IPS-18a (cell line): ENCODE measurements around the gene MTHFD1L.

Experiments used
- H3K27ac ChIP-seq: one replicate; pipeline ENCODE4 v1.5.1; 2013; ENCODE audit warnings: low read length
- H3K27me3 ChIP-seq: one replicate; pipeline ENCODE4 v1.6.1; 2013; ENCODE audit warnings: mild to moderate bottlenecking, low read length; ENCODE audit not compliant: control insufficient read depth, insufficient read depth
- H3K36me3 ChIP-seq: one replicate; pipeline ENCODE4 v1.6.1; 2013; ENCODE audit warnings: low read depth, low read length; ENCODE audit not compliant: control insufficient read depth
- H3K4me1 ChIP-seq: one replicate; pipeline ENCODE4 v1.6.1; 2013; ENCODE audit warnings: low read depth, low read length; ENCODE audit not compliant: control insufficient read depth
- H3K4me3 ChIP-seq: one replicate; pipeline ENCODE4 v1.5.1; 2013; ENCODE audit warnings: low read length
- H3K9ac ChIP-seq: one replicate; pipeline ENCODE4 v1.6.1; 2013; ENCODE audit warnings: mild to moderate bottlenecking, low read length, moderate library complexity
- H3K9me3 ChIP-seq: one replicate; pipeline ENCODE4 v1.6.1; 2013; ENCODE audit warnings: low read depth, low read length; ENCODE audit not compliant: control insufficient read depth

Gene MTHFD1L

GRCh38 chr6:151100326-151100725 lies 234.8 kb downstream of the MTHFD1L start:
- H3K9ac ChIP-seq = no peak overlapping the region

DNA sequence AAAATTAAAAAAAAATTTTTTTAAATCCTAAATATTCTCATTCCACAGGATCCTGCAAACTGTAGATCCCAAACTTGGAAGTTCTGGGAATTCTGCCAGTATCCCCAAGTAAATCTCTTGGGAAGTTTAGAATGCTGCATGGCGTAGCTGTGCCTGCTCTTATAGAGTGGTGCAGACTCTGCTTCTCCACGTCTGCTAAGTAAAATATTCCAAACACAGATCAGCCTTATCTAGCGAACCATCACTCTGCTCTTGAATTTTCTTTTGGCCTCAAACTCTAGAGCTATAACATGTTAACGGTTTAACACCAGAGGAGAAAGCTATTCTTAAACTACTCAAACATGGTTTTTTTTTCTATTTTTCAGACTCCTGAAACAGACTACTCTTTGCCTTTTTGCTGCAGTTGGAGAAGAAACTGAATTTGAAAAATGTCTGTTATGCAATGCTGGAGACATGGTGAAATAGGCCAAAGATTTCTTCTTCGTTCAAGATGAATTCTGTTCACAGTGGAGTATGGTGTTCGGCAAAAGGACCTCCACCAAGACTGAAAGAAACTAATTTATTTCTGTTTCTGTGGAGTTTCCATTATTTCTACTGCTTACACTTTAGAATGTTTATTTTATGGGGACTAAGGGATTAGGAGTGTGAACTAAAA lies 235.8 kb downstream of the MTHFD1L start:
- no peak overlapping the region for H3K9ac ChIP-seq
- no peak overlapping the region for H3K4me3 ChIP-seq
- H3K4me1 ChIP-seq = peaks cover 5% of the 10 kb centered on the region
- no peaks in the 10 kb centered on the region for H3K27me3 ChIP-seq
- no peaks in the 10 kb centered on the region for H3K9me3 ChIP-seq
- no peak overlapping the region for H3K27ac ChIP-seq
- peaks cover 13% of the 10 kb centered on the region for H3K36me3 ChIP-seq

More at GRCh38 chr6:151100326-151100725, 234.8 kb downstream of the MTHFD1L start:
- H3K36me3 ChIP-seq = peaks cover 13% of the 10 kb centered on the region
- no peak overlapping the region for H3K27ac ChIP-seq
- H3K4me3 ChIP-seq = no peak overlapping the region
- H3K4me1 ChIP-seq = peaks cover 5% of the 10 kb centered on the region
- H3K27me3 ChIP-seq = no peaks in the 10 kb centered on the region
- H3K9me3 ChIP-seq = no peaks in the 10 kb centered on the region

DNA sequence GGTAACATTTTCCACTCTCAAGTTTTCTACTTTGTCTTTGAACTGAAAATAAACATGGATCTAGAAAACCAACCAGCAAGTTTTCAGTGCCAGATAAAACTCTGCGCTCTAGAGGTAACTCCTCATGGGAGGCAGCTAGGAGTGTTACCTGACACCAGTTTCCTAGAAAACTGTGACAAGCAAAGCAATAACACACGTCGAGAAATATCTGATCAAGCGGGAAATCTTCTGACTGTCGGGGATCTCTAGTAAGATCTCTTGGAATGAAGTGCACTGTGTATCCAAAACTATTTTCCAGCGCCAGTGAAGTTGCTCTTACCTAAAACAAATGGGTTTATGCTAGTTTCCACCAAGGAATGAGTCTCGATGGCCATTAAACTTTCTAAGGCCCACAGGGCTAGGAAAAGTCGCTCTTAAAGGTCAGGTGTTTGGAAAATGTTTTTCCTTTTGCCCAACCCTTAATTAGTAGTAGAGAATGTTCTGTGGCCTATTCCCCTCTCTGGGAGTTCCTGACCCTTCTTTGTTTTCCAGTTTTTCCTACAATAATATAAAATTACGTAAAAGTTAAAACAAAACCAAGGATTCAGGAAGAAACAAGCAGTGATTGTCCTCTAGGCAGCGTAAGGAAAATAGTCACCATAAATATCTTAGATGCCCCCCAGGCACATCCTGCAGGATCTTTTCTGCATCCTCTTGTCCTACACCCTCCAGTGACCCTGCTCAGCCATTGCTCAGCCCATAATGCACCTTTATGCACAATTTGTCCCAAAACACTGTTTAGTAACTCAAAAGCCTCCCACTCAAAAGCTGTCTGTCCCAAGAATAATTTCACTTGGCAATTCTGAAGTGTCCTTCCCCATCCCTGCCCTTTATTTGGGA lies 236.6 kb downstream of the MTHFD1L start:
- Histone ChIP-seq H3K36me3 (peaks cover 11% of the 10 kb centered on the region), H3K4me3 (no peak overlapping the region), H3K4me1 (peaks cover 5% of the 10 kb centered on the region), H3K9ac (no peak overlapping the region), H3K9me3 (no peaks in the 10 kb centered on the region), H3K27ac (no peak overlapping the region), H3K27me3 (no peaks in the 10 kb centered on the region)

DNA sequence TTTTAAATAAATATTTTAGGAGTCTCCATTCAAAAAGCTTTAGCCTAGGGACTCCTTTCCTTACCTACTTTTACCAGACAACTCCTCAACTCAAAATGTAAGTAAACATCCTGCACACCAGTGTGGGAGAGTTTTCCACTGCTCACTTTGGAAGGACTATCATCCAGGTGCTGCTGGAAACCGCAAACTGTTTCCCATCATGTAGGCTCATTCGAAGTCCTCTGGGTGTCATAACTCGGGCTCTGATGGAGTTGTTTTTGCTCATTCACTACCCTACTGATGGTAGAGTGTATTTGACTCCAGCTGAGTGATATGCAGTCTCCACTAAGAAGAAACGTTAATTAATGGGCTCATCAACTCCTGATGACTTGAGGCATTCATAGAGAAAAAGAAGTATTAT lies 237.8 kb downstream of the MTHFD1L start:
- Histone ChIP-seq H3K9ac (no peak overlapping the region), H3K27ac (no peak overlapping the region), H3K27me3 (no peaks in the 10 kb centered on the region), H3K4me1 (peaks cover 5% of the 10 kb centered on the region), H3K9me3 (no peaks in the 10 kb centered on the region), H3K36me3 (peaks cover 8% of the 10 kb centered on the region), H3K4me3 (no peak overlapping the region)

DNA sequence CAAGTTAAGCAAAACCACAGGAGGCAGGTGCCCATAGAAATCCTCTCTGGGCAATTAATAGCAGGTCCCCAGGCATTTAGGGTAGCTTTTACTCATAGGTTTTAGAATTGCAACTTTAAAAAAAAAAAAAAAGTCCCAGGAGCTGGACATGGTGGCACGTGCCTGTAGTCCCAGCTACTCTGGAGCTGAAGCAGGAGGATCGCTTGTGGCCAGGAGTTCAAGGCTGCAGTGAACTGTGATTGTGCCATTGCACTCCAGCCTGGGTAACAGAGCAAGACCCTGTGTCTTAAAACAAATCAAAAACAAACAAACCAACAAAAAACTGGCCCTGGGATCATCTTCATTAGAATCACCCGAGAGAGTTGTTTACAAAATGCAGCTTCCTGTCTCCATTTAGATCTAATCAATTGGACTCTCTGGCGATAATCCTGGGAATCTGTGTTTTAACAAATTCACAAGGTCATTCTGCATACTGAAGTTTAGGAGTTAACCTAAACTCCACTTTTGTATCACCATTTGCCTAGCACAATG lies 242.5 kb downstream of the MTHFD1L start:
- peaks cover 5% of the 10 kb centered on the region for H3K4me1 ChIP-seq
- H3K9me3 ChIP-seq = no peaks in the 10 kb centered on the region
- H3K9ac ChIP-seq = no peak overlapping the region
- H3K27me3 ChIP-seq = no peaks in the 10 kb centered on the region
- H3K36me3 ChIP-seq = no peaks in the 10 kb centered on the region
- no peak overlapping the region for H3K4me3 ChIP-seq
- H3K27ac ChIP-seq = no peak overlapping the region

- no peak overlapping the region for H3K9ac ChIP-seq
- no peak overlapping the region for H3K4me3 ChIP-seq
- H3K36me3 ChIP-seq = no peaks in the 10 kb centered on the region
- H3K9me3 ChIP-seq = no peaks in the 10 kb centered on the region
- H3K4me1 ChIP-seq = peaks cover 2% of the 10 kb centered on the region
- H3K27me3 ChIP-seq = no peaks in the 10 kb centered on the region
- H3K27ac ChIP-seq = no peak overlapping the region
Measured at GRCh38 chr6:151108548-151108947, 243.0 kb downstream of the MTHFD1L start.

GRCh38 chr6:151109361-151109760 lies 243.9 kb downstream of the MTHFD1L start:
- H3K27ac ChIP-seq = no peak overlapping the region

GRCh38 chr6:151109869-151110575 lies 244.5 kb downstream of the MTHFD1L start:
- Histone ChIP-seq H3K4me1 (no peaks in the 10 kb centered on the region), H3K27me3 (no peaks in the 10 kb centered on the region), H3K9ac (no peak overlapping the region), H3K4me3 (no peak overlapping the region), H3K9me3 (no peaks in the 10 kb centered on the region), H3K36me3 (no peaks in the 10 kb centered on the region), H3K27ac (no peak overlapping the region)

More at GRCh38 chr6:151109361-151109760, 243.9 kb downstream of the MTHFD1L start:
- Histone ChIP-seq H3K4me1 (no peaks in the 10 kb centered on the region), H3K9ac (no peak overlapping the region), H3K9me3 (no peaks in the 10 kb centered on the region), H3K27me3 (no peaks in the 10 kb centered on the region), H3K36me3 (no peaks in the 10 kb centered on the region), H3K4me3 (no peak overlapping the region)

GRCh38 chr6:151110576-151110905 lies 245.0 kb downstream of the MTHFD1L start:
- no peaks in the 10 kb centered on the region for H3K4me1 ChIP-seq
- no peak overlapping the region for H3K27ac ChIP-seq
- H3K9ac ChIP-seq = no peak overlapping the region
- no peak overlapping the region for H3K4me3 ChIP-seq
- no peaks in the 10 kb centered on the region for H3K9me3 ChIP-seq
- no peaks in the 10 kb centered on the region for H3K36me3 ChIP-seq
- H3K27me3 ChIP-seq = no peaks in the 10 kb centered on the region

- Histone ChIP-seq H3K4me1 (no peaks in the 10 kb centered on the region), H3K27me3 (no peaks in the 10 kb centered on the region), H3K4me3 (no peak overlapping the region), H3K27ac (no peak overlapping the region), H3K36me3 (no peaks in the 10 kb centered on the region), H3K9ac (no peak overlapping the region), H3K9me3 (no peaks in the 10 kb centered on the region)
Measured at GRCh38 chr6:151111670-151112069, 246.2 kb downstream of the MTHFD1L start.

GRCh38 chr6:151112130-151112529 lies 246.6 kb downstream of the MTHFD1L start:
- Histone ChIP-seq H3K27ac (no peak overlapping the region), H3K9ac (no peak overlapping the region), H3K9me3 (no peaks in the 10 kb centered on the region), H3K4me1 (no peaks in the 10 kb centered on the region), H3K27me3 (no peaks in the 10 kb centered on the region), H3K4me3 (no peak overlapping the region), H3K36me3 (no peaks in the 10 kb centered on the region)
